Ishikawa (cell line): ENCODE data around the gene F13A1.

ENCODE experiments used
- CEBPB ChIP-seq: IDR thresholded peaks from 2 replicates; pipeline ENCODE4 v1.6.1; 2012
- FOXM1 ChIP-seq: IDR thresholded peaks from 2 replicates; pipeline ENCODE4 v1.6.1; 2012; ENCODE audit warnings: low read depth, borderline replicate concordance
- NFIC ChIP-seq: IDR thresholded peaks from 2 replicates; pipeline ENCODE4 v1.6.1; 2012
- RAD21 ChIP-seq: IDR thresholded peaks from 2 replicates; pipeline ENCODE4 v1.6.1; 2012; ENCODE audit warnings: low read depth
- TAF1 ChIP-seq: IDR thresholded peaks from 2 replicates; pipeline ENCODE4 v1.6.1; 2012; ENCODE audit warnings: low read depth, mild to moderate bottlenecking
- ZBTB7A ChIP-seq: IDR thresholded peaks from 2 replicates; pipeline ENCODE4 v1.6.1; 2012; ENCODE audit warnings: low read depth
- TF ChIP-seq, protein P1 (sequence below): IDR thresholded peaks from 2 replicates; pipeline ENCODE4 v1.6.1; 2012; ENCODE audit warnings: low read depth, mild to moderate bottlenecking

DNA sequence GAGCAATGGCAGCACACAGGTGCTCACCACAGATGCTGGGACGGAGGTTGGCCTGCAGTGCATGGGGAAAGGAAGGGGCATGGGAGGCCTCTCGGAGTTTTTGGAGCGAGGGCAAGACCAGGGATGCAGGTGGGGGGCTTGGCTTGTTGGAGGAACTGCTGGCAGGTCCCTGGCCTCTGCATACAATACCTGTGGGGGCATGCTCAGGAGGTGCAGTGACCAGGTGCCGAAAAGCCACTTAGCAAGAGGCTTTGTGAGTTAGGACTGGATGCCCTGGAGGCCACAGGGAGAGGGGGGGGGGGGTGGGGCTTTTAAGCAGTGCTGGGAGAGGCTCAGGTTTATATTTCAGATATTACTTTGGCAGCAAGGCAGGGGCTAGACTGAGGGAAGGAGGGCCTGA is 142.7 kb downstream of the F13A1 start:
- no peak for TF ChIP-seq ZBTB7A
- TF ChIP-seq FOXM1, result no peak
- TF ChIP-seq RAD21, result no peak
- TF ChIP-seq, protein P1, sequence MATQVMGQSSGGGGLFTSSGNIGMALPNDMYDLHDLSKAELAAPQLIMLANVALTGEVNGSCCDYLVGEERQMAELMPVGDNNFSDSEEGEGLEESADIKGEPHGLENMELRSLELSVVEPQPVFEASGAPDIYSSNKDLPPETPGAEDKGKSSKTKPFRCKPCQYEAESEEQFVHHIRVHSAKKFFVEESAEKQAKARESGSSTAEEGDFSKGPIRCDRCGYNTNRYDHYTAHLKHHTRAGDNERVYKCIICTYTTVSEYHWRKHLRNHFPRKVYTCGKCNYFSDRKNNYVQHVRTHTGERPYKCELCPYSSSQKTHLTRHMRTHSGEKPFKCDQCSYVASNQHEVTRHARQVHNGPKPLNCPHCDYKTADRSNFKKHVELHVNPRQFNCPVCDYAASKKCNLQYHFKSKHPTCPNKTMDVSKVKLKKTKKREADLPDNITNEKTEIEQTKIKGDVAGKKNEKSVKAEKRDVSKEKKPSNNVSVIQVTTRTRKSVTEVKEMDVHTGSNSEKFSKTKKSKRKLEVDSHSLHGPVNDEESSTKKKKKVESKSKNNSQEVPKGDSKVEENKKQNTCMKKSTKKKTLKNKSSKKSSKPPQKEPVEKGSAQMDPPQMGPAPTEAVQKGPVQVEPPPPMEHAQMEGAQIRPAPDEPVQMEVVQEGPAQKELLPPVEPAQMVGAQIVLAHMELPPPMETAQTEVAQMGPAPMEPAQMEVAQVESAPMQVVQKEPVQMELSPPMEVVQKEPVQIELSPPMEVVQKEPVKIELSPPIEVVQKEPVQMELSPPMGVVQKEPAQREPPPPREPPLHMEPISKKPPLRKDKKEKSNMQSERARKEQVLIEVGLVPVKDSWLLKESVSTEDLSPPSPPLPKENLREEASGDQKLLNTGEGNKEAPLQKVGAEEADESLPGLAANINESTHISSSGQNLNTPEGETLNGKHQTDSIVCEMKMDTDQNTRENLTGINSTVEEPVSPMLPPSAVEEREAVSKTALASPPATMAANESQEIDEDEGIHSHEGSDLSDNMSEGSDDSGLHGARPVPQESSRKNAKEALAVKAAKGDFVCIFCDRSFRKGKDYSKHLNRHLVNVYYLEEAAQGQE, result no peak
- TF ChIP-seq TAF1, result no peak
- no peak for TF ChIP-seq CEBPB
- TF ChIP-seq NFIC, result no peak
